CD8-positive, alpha-beta memory T cell (primary cell): ENCODE results near the gene BLOC1S3. TPM values are rescaled to one million over a fixed set of nuclear protein-coding genes. Genes with fewer than 3 reads are reported as not detected.

Source experiments
- CTCF ChIA-PET: fragments of 350-600 bp; sonication (Branson Sonifier 250); formaldehyde crosslinking; loops from one replicate; lab custom pipeline; 2021; ENCODE audit warnings: antibody characterized with exemption; lab: Charles Lee
- POLR2A ChIA-PET: fragments of 350-600 bp; sonication (Branson Sonifier 250); formaldehyde crosslinking; loops from one replicate; lab custom pipeline; 2021; ENCODE audit warnings: antibody characterized with exemption; lab: Charles Lee
- DNase-seq, 5 donors: peaks; one replicate each; pipeline versions ENCODE4 v3.0.0 to v3.0.0-alpha.2; 2020 to 2022; ENCODE audit warnings: mixed read lengths in 1 of 5
- H3K27ac ChIP-seq: one replicate; pipeline ENCODE4 v1.7.0; 2013; ENCODE audit warnings: low read depth, mild to moderate bottlenecking, low read length, moderate library complexity
- H3K27me3 ChIP-seq: 2 replicates; pipeline ENCODE4 v1.7.0; 2013; ENCODE audit warnings: low read length, mild to moderate bottlenecking; ENCODE audit not compliant: insufficient read depth, poor library complexity, severe bottlenecking
- H3K36me3 ChIP-seq: 2 replicates; pipeline ENCODE4 v1.7.0; 2013; ENCODE audit warnings: mild to moderate bottlenecking, low read length, moderate library complexity; ENCODE audit not compliant: insufficient read depth
- H3K4me1 ChIP-seq: 2 replicates; pipeline ENCODE4 v1.7.0; 2013; ENCODE audit warnings: mild to moderate bottlenecking, low read length, moderate library complexity; ENCODE audit not compliant: insufficient read depth
- H3K4me3 ChIP-seq: 2 replicates; pipeline ENCODE4 v1.7.0; 2013; ENCODE audit warnings: mild to moderate bottlenecking, low read length
- H3K9me3 ChIP-seq: 2 replicates; pipeline ENCODE4 v1.7.0; 2013; ENCODE audit warnings: mild to moderate bottlenecking, low read length
- H3K27ac Mint-ChIP-seq, 8 donors: one replicate each; pipeline ENCODE4 v1.8.0; 2020 to 2021; ENCODE audit warnings: mixed read lengths in 8 of 8, mild to moderate bottlenecking in 6 of 8, inconsistent platforms in 3 of 8, moderate library complexity in 3 of 8
- H3K27me3 Mint-ChIP-seq, 2 donors: one replicate each; pipeline ENCODE4 v1.8.0; 2020 to 2021; ENCODE audit warnings: mixed read lengths in 2 of 2, mild to moderate bottlenecking in 1 of 2, moderate library complexity in 1 of 2
- H3K36me3 Mint-ChIP-seq, 3 donors: one replicate each; pipeline ENCODE4 v1.8.0; 2020 to 2021; ENCODE audit warnings: mixed read lengths in 3 of 3, inconsistent platforms in 1 of 3, mild to moderate bottlenecking in 1 of 3
- H3K4me1 Mint-ChIP-seq, 3 donors: one replicate each; pipeline ENCODE4 v1.8.0; 2020 to 2021; ENCODE audit warnings: mixed read lengths in 3 of 3, inconsistent platforms in 1 of 3, mild to moderate bottlenecking in 1 of 3
- H3K4me3 Mint-ChIP-seq, 7 donors: one replicate each; pipeline ENCODE4 v1.8.0; 2020 to 2021; ENCODE audit warnings: mixed read lengths in 7 of 7, mild to moderate bottlenecking in 6 of 7, moderate library complexity in 4 of 7, inconsistent platforms in 2 of 7
- H3K9me3 Mint-ChIP-seq, 5 donors: one replicate each; pipeline ENCODE4 v1.8.0; 2020 to 2022; ENCODE audit warnings: mixed read lengths in 5 of 5, mild to moderate bottlenecking in 3 of 5, moderate library complexity in 2 of 5, inconsistent platforms in 1 of 5
- polyA plus RNA-seq: library from polyadenylated mRNA; unstranded; fragments of 300-500 nt; fragmentation: Illumina TruSeq; gene quantifications from one replicate; pipeline ENCODE4 v1.2.3, GENCODE V29; 2021
- total RNA-seq, 2 experiments: library from RNA; stranded (reverse); gene quantifications; one replicate each; pipeline ENCODE4 v1.2.3, GENCODE V29; 2021

Gene BLOC1S3
- total and polyA plus RNA-seq, 3 experiments from 2014 or later = 12.4 to 19.9 (median 12.4) TPM

GRCh38 chr19:45142726-45143110 is 35.9 kb upstream of the BLOC1S3 start:
- Histone ChIP-seq H3K4me3 (no peak overlapping the region), H3K27me3 (no peaks in the 10 kb centered on the region), H3K4me1 (no peaks in the 10 kb centered on the region), H3K36me3 (no peaks in the 10 kb centered on the region), H3K9me3 (no peaks in the 10 kb centered on the region), H3K27ac (no peak overlapping the region)
- H3K27ac Mint-ChIP-seq = no peak overlapping the region
- H3K4me3 Mint-ChIP-seq = no peak overlapping the region
- H3K4me1 Mint-ChIP-seq = peaks cover 0 to 5% (median 4%) of the 10 kb centered on the region in 3 donors
- no peaks in the 10 kb centered on the region for H3K9me3 Mint-ChIP-seq
- no peak for DNase-seq
- peaks cover 0 to 46% (median 6%) of the 10 kb centered on the region in 3 donors for H3K36me3 Mint-ChIP-seq
- H3K27me3 Mint-ChIP-seq = no peaks in the 10 kb centered on the region
- ChIA-PET CTCF (interaction anchor here (1.3 to 1.9 kb wide), 2 partner anchors 10 to 43 kb away, joined by 4 to 5 read pairs; no protein-coding TSS in a partner anchor), POLR2A (no interaction called here)

DNA sequence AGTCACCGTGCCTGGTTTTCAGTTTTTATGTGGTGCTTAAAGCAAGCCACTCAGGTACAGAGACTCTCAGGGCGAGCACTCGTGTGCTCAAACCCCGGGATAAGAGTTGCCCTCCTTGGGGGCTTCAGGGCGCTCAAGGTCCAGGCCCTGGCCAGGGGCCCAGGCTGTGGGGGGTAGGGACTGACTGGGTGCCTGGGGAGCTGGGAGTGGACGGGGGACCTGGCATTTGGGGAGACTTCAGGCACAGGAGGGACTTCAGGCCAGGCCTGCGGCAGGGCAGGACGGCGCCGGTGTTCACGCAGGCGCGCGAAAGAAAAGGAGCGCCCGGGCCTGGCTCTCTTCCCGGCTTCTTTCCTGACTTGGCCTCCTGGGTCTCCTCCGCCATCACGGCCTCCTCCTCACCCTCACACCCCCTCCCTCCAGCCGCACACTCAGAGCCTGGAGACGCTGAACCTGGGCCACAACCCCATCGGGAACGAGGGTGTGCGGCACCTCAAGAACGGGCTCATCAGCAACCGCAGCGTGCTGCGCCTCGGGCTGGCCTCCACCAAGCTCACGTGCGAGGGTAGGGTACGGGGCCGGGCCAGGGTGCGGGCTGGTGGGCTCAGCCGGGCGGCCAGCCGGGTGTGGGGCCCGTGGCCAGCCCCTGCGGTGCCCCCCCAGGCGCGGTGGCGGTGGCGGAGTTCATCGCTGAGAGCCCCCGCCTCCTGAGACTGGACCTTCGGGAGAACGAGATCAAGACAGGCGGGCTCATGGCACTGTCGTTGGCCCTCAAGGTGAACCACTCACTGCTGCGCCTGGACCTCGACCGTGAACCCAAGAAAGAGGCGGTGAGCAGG is 33.9 kb upstream of the BLOC1S3 start:
- POLR2A ChIA-PET = no interaction called here

GRCh38 chr19:45145270-45146189 is 33.1 kb upstream of the BLOC1S3 start:
- peaks cover 7 to 9% (median 7%) of the 10 kb centered on the region in 3 donors for H3K4me1 Mint-ChIP-seq
- H3K4me1 ChIP-seq = no peaks in the 10 kb centered on the region
- no peaks in the 10 kb centered on the region for H3K27me3 Mint-ChIP-seq
- H3K36me3 ChIP-seq = no peaks in the 10 kb centered on the region
- H3K4me3 ChIP-seq = no peak overlapping the region
- no peaks in the 10 kb centered on the region for H3K27me3 ChIP-seq
- no peak overlapping the region for H3K4me3 Mint-ChIP-seq
- no peak overlapping the region for H3K27ac Mint-ChIP-seq
- CTCF ChIA-PET = no interaction called here
- peaks cover 0 to 39% (median 6%) of the 10 kb centered on the region in 3 donors for H3K36me3 Mint-ChIP-seq
- POLR2A ChIA-PET = interaction anchor here (0.8 kb wide), 1 partner anchor 14 kb away, joined by 3 read pairs; no protein-coding TSS in a partner anchor
- no peaks in the 10 kb centered on the region for H3K9me3 Mint-ChIP-seq
- no peak for DNase-seq
- no peak overlapping the region for H3K27ac ChIP-seq
- no peaks in the 10 kb centered on the region for H3K9me3 ChIP-seq

More for the DNA sequence above, 33.9 kb upstream of the BLOC1S3 start:
- Histone ChIP-seq H3K4me1 (no peaks in the 10 kb centered on the region), H3K4me3 (no peak overlapping the region), H3K36me3 (no peaks in the 10 kb centered on the region), H3K27me3 (no peaks in the 10 kb centered on the region), H3K9me3 (no peaks in the 10 kb centered on the region), H3K27ac (no peak overlapping the region)
- H3K27me3 Mint-ChIP-seq = no peaks in the 10 kb centered on the region
- H3K36me3 Mint-ChIP-seq = peaks cover 0 to 41% (median 6%) of the 10 kb centered on the region in 3 donors
- no peak overlapping the region for H3K27ac Mint-ChIP-seq
- CTCF ChIA-PET = interaction anchor here (1.2 to 1.9 kb wide), 2 partner anchors 18 to 41 kb away, joined by 3 to 4 read pairs; no protein-coding TSS in a partner anchor
- no peak overlapping the region for H3K4me3 Mint-ChIP-seq
- H3K9me3 Mint-ChIP-seq = no peaks in the 10 kb centered on the region
- DNase-seq = no peak
- H3K4me1 Mint-ChIP-seq = peaks cover 7 to 8% (median 7%) of the 10 kb centered on the region in 3 donors

GRCh38 chr19:45146251-45146650 is 32.3 kb upstream of the BLOC1S3 start:
- Mint-ChIP-seq H3K9me3 (no peaks in the 10 kb centered on the region), H3K27me3 (no peaks in the 10 kb centered on the region), H3K4me1 (peaks cover 7 to 9% (median 7%) of the 10 kb centered on the region in 3 donors), H3K27ac (no peak overlapping the region), H3K4me3 (no peak overlapping the region), H3K36me3 (peaks cover 0 to 32% (median 6%) of the 10 kb centered on the region in 3 donors)
- H3K4me3 ChIP-seq = no peak overlapping the region
- no peaks in the 10 kb centered on the region for H3K36me3 ChIP-seq
- POLR2A ChIA-PET = interaction anchor here (0.5 to 0.8 kb wide), 2 partner anchors 13 to 194 kb away, joined by 3 read pairs; no protein-coding TSS in a partner anchor
- no peaks in the 10 kb centered on the region for H3K27me3 ChIP-seq
- no peaks in the 10 kb centered on the region for H3K9me3 ChIP-seq
- DNase-seq = no peak
- CTCF ChIA-PET = no interaction called here
- H3K27ac ChIP-seq = no peak overlapping the region
- H3K4me1 ChIP-seq = no peaks in the 10 kb centered on the region

DNA sequence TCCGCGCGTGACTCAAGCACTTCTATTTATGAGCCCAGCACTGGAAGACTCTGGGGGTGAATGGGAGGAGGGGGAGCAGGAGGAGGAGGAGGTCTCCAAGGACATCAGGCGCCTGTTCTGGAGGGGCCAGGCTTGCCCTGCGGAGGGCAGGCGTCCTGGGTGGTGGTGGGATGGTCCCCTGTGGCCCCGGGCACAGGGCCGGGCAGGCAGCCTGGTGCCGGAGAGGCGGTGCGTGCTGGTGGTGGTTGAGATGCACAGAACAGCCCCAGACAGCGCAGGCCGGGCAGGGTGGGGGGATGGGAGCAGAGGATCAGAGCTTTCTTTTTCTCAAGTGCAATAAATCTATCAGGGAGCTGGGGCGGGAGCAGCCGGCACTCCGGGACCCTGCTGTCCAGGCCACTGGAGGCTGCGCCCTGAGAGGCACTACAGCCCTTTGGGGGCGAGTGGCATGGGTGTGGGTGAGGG is 31.8 kb upstream of the BLOC1S3 start:
- Mint-ChIP-seq H3K9me3 (no peaks in the 10 kb centered on the region), H3K27me3 (no peaks in the 10 kb centered on the region), H3K27ac (peak overlapping the region in 1 of 8 donors; percentile 26), H3K4me3 (no peak overlapping the region), H3K36me3 (peaks cover 0 to 27% (median 6%) of the 10 kb centered on the region in 3 donors), H3K4me1 (peaks cover 7 to 14% (median 12%) of the 10 kb centered on the region in 3 donors)
- H3K27ac ChIP-seq = no peak overlapping the region
- no peak for DNase-seq
- no peaks in the 10 kb centered on the region for H3K9me3 ChIP-seq
- H3K4me1 ChIP-seq = no peaks in the 10 kb centered on the region
- no peaks in the 10 kb centered on the region for H3K36me3 ChIP-seq
- no peaks in the 10 kb centered on the region for H3K27me3 ChIP-seq
- POLR2A ChIA-PET = interaction anchor here (0.5 kb wide), 1 partner anchor 195 kb away, joined by 3 read pairs; no protein-coding TSS in a partner anchor
- H3K4me3 ChIP-seq = no peak overlapping the region
- CTCF ChIA-PET = no interaction called here

GRCh38 chr19:45147835-45148676 is 30.5 kb upstream of the BLOC1S3 start:
- DNase-seq = no peak
- peaks cover 13 to 19% (median 16%) of the 10 kb centered on the region in 3 donors for H3K4me1 Mint-ChIP-seq
- Histone ChIP-seq H3K27me3 (no peaks in the 10 kb centered on the region), H3K9me3 (no peaks in the 10 kb centered on the region), H3K4me3 (no peak overlapping the region), H3K4me1 (peaks cover 8% of the 10 kb centered on the region), H3K36me3 (no peaks in the 10 kb centered on the region), H3K27ac (no peak overlapping the region)
- H3K27me3 Mint-ChIP-seq = peaks cover 0 to 5% of the 10 kb centered on the region in 2 donors
- CTCF ChIA-PET = no interaction called here
- H3K36me3 Mint-ChIP-seq = peaks cover 0 to 17% (median under 1%) of the 10 kb centered on the region in 3 donors
- POLR2A ChIA-PET = no interaction called here
- peak overlapping the region in 1 of 8 donors; percentile 24 for H3K27ac Mint-ChIP-seq
- no peak overlapping the region for H3K4me3 Mint-ChIP-seq
- H3K9me3 Mint-ChIP-seq = no peaks in the 10 kb centered on the region

- no peak for DNase-seq
- peak overlapping the region in 3 of 8 donors; percentile 54 to 68 (median 55) for H3K27ac Mint-ChIP-seq
- H3K4me1 ChIP-seq = peaks cover 19% of the 10 kb centered on the region
- no peaks in the 10 kb centered on the region for H3K36me3 ChIP-seq
- H3K36me3 Mint-ChIP-seq = peaks cover 0 to 13% (median 0%) of the 10 kb centered on the region in 3 donors
- ChIA-PET CTCF (no interaction called here), POLR2A (interaction anchor here (0.6 kb wide), 1 partner anchor 1821 kb away, joined by 3 read pairs; no protein-coding TSS in a partner anchor)
- no peaks in the 10 kb centered on the region for H3K9me3 ChIP-seq
- peaks cover 17 to 30% (median 19%) of the 10 kb centered on the region in 3 donors for H3K4me1 Mint-ChIP-seq
- H3K27me3 ChIP-seq = peaks cover 3% of the 10 kb centered on the region
- H3K27ac ChIP-seq = no peak overlapping the region
- H3K9me3 Mint-ChIP-seq = no peaks in the 10 kb centered on the region
- peaks cover under 1 to 5% of the 10 kb centered on the region in 2 donors for H3K27me3 Mint-ChIP-seq
- H3K4me3 Mint-ChIP-seq = no peak overlapping the region
- no peak overlapping the region for H3K4me3 ChIP-seq
Measured at GRCh38 chr19:45149129-45149528, 29.5 kb upstream of the BLOC1S3 start.
